GM23248 (cell line): ENCODE results near the gene CA4. TPM values are rescaled to one million over a fixed set of nuclear protein-coding genes. Genes with fewer than 3 reads are reported as not detected.
"Not testable (repeated sequence)": the region's sequence is repeated elsewhere in the genome, so short reads cannot be mapped to it uniquely, and the experiment has no call there.

Experiments
- DNase-seq: peaks from one replicate; pipeline ENCODE4 v3.0.0-alpha.2; 2015
- H2AFZ ChIP-seq: fragments of 200-600 bp; sonication (generic); 2 replicates; pipeline ENCODE4 v1.6.1; 2016; ENCODE audit warnings: antibody characterized with exemption
- H3F3A ChIP-seq: fragments of 200-600 bp; sonication (generic); 2 replicates; pipeline ENCODE4 v1.6.1; 2016; ENCODE audit warnings: mild to moderate bottlenecking, antibody characterized with exemption, mixed run types; ENCODE audit not compliant: insufficient read depth
- H3K27ac ChIP-seq: fragments of 200-600 bp; sonication (generic); 2 replicates; pipeline ENCODE4 v1.5.1; 2016; ENCODE audit warnings: mild to moderate bottlenecking
- H3K27me3 ChIP-seq: fragments of 200-600 bp; sonication (generic); replicated peaks from 2 replicates; pipeline ENCODE4 v1.6.1; 2016; ENCODE audit warnings: mild to moderate bottlenecking; ENCODE audit not compliant: insufficient read depth
- H3K36me3 ChIP-seq: fragments of 200-600 bp; sonication (generic); 2 replicates; pipeline ENCODE4 v1.6.1; 2016; ENCODE audit warnings: low read depth, mild to moderate bottlenecking
- H3K4me1 ChIP-seq: fragments of 200-600 bp; sonication (generic); 2 replicates; pipeline ENCODE4 v1.6.1; 2016; ENCODE audit warnings: mild to moderate bottlenecking; ENCODE audit not compliant: insufficient read depth
- H3K4me2 ChIP-seq: fragments of 200-600 bp; sonication (generic); one replicate; pipeline ENCODE4 v1.6.1; 2016; ENCODE audit warnings: mild to moderate bottlenecking; ENCODE audit not compliant: unreplicated experiment
- H3K4me3 ChIP-seq: fragments of 200-600 bp; sonication (generic); 2 replicates; pipeline ENCODE4 v1.5.1; 2016; ENCODE audit warnings: mild to moderate bottlenecking
- H3K79me2 ChIP-seq: fragments of 200-600 bp; sonication (generic); 2 replicates; pipeline ENCODE4 v1.6.1; 2016; ENCODE audit warnings: mild to moderate bottlenecking; ENCODE audit not compliant: insufficient read depth
- H3K9ac ChIP-seq: fragments of 200-600 bp; sonication (generic); 2 replicates; pipeline ENCODE4 v1.6.1; 2016; ENCODE audit warnings: mild to moderate bottlenecking
- H3K9me2 ChIP-seq: fragments of 200-600 bp; sonication (generic); 2 replicates; pipeline ENCODE4 v1.6.1; 2016; ENCODE audit warnings: mixed run types, mild to moderate bottlenecking, moderate library complexity; ENCODE audit not compliant: insufficient read depth
- H3K9me3 ChIP-seq: fragments of 200-600 bp; sonication (generic); one replicate; pipeline ENCODE4 v1.6.1; 2017; ENCODE audit warnings: low read depth
- H4K20me1 ChIP-seq: fragments of 200-600 bp; sonication (generic); 2 replicates; pipeline ENCODE4 v1.6.0; 2016; ENCODE audit not compliant: insufficient read depth
- EZH2 ChIP-seq: fragments of 200-600 bp; sonication (generic); IDR thresholded peaks from 2 replicates; pipeline ENCODE4 v1.6.1; 2018; ENCODE audit warnings: antibody characterized with exemption, mild to moderate bottlenecking; ENCODE audit not compliant: insufficient read depth, poor library complexity, severe bottlenecking
- EZH2phosphoT487 ChIP-seq: fragments of 200-600 bp; sonication (generic); IDR thresholded peaks from 2 replicates; pipeline ENCODE4 v1.6.1; 2018; ENCODE audit warnings: antibody characterized with exemption, moderate library complexity, mild to moderate bottlenecking, low read depth; ENCODE audit not compliant: insufficient read depth
- WGBS, 2 experiments: methylation state at CpG; one replicate each; pipeline ENCODE4 v1.1.6; 2015 to 2017; ENCODE audit warnings: low lambda C conversion rate in 2 of 2, low coverage in 1 of 2; ENCODE audit errors: missing lambda C conversion rate in 2 of 2; 5-methylcytosine and 5-hydroxymethylcytosine counted together
- in situ Hi-C: fragments of 300-500 bp; cut with MboI; formaldehyde crosslinking; loops from 2 replicates; pipeline ENCODE4 v1.15.0; 2020
- polyA plus RNA-seq: library from polyadenylated mRNA; unstranded; fragments of >200 nt; fragmentation: Nextera tagmentation; extraction: Ambion mirVana; gene quantifications from 2 replicates; pipeline ENCODE4 v1.2.1, GENCODE V29; 2016
- total RNA-seq: library from RNA; depleted of rRNA; stranded (reverse); fragments of >200 nt; shearing (Covaris generic); gene quantifications from 2 replicates; pipeline ENCODE4 v1.2.3, GENCODE V29; 2014

The CA4 gene
- total and polyA plus RNA-seq, 2 experiments from 2014 or later, result not detected

DNA sequence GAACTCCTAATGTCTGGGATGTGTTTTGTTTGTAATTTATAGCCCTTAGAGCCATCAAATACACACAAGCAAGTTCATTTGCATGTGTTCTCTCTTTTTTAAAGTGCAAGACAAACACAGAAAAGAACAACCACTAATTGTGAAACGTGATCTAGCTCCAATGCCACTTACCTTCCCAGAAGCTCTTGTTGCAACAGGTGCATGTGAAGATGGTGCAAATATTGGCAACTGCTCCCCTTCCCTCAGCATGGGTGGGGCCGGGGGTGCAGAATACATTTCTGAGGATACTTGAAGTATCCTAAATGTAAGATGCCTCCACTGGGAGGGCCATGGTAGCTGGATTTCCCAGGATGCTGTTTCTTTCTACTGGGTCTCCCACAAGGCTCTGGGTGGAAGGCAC, 28.4 kb downstream of the CA4 start:
- DNase-seq, in situ Hi-C loops, H3K4me3 ChIP-seq, H3K27me3 ChIP-seq, H3K27ac ChIP-seq, H3K9me3 ChIP-seq, H2AFZ ChIP-seq, H4K20me1 ChIP-seq, H3K9me2 ChIP-seq, H3K4me2 ChIP-seq, H3K79me2 ChIP-seq, H3K9ac ChIP-seq: not testable (repeated sequence)
- 93 to 97% methylated on average over 2 of the region's 2 CpGs for WGBS, 2 experiments
- H3K36me3 ChIP-seq, result peaks cover 31% of the 10 kb centered on the region
- H3K4me1 ChIP-seq, result peaks cover 11% of the 10 kb centered on the region; the same call in 1 of the 2 replicates
- H3F3A ChIP-seq, result peaks cover 22% of the 10 kb centered on the region

DNA sequence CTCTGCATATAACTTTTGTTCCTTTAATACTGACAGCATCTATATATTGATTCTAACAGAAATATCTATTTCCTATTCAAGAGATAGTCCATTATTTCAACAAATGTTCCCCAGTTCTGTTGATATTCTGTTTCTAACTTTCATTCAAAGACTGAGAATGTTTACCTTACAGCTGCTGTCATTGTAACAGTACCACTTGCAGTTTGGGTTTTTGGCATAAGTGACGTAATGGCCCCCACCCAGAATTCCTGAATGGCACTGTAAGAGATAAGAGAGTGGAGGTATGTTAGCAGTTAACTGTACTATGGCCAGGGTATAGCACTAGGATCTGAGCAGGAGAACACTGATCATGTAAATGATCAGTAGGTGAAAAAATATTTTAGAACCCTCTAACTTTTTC, 30.6 kb downstream of the CA4 start:
- H3K4me2 ChIP-seq, H3F3A ChIP-seq, H3K9ac ChIP-seq, in situ Hi-C loops, H3K4me3 ChIP-seq, H4K20me1 ChIP-seq, H3K27ac ChIP-seq, H3K9me2 ChIP-seq, H3K79me2 ChIP-seq, H2AFZ ChIP-seq, DNase-seq, H3K27me3 ChIP-seq, H3K4me1 ChIP-seq, H3K9me3 ChIP-seq: not testable (repeated sequence)
- H3K36me3 ChIP-seq, result peaks cover 38% of the 10 kb centered on the region
- 92 to 94% methylated on average over 1 of the region's 1 CpG for WGBS, 2 experiments

DNA sequence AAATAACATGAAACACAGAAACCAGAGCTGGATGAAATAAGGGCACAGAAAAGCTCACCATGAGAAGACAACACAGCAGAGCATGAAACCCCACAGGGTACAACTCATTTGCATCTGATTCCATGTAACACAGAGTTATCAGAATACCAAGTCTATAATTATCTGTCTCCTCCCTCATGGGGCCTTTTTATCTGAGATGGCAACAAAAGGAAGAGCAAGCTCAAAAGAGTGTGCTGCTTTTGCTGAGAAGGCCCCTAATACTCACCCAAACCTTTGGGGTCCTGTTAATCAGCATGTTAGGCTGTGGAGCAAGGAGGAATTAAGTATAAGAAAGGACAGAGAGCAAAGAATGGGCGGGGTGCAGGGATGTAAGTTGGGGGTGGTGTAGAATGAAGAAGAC, 36.6 kb downstream of the CA4 start:
- H3K4me1 ChIP-seq, result peaks cover 13% of the 10 kb centered on the region
- H3K79me2 ChIP-seq, H3K9ac ChIP-seq, H3K4me2 ChIP-seq, H3K27ac ChIP-seq, H3K27me3 ChIP-seq, DNase-seq, H3K9me2 ChIP-seq, in situ Hi-C loops, H4K20me1 ChIP-seq, H3K9me3 ChIP-seq, H3K4me3 ChIP-seq, H2AFZ ChIP-seq: not testable (repeated sequence)
- peaks cover 43% of the 10 kb centered on the region for H3K36me3 ChIP-seq
- 80 to 100% methylated on average over 1 of the region's 1 CpG for WGBS, 2 experiments
- H3F3A ChIP-seq, result peaks cover 16% of the 10 kb centered on the region; the same call in 1 of the 2 replicates

DNA sequence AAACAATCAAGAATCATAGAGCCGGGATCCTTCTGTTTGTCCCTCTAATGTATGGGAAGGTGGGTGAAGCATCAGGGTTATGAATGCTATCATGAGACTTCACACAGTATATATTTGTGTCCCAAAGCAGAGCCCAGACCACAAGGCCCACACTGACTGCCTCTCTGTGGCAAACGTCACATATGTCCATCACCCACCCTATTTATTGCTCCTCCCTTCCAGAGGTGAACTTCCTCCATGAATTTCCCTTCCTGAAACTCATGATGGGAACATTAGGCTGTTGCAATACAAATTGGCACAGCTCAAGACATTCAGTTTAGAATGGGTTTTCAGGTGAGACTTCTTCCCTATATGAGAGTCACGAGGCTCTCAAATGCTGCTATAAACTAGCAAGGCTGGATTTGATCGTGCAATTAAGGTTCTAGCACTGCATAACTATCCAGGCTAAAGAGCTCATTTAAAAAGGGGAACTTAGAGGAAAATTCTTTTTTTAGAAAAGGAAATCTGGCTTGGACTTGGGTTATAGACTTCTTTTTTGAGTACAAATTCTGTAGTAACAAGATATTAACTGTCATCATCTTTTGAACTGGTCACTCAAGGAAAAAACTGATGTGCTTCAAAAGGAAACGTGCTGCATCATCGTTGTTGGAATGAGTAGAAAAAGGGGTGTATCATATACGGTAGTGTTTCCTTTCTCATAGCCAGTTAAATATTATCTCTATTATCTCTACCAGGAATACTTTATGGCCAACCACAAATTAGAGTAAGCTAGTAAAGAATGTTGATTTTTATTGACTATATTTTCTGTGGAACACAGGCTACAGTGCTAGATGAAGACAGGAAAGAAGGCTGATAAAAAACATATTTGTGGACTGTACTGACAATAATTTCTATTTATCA, 37.3 kb downstream of the CA4 start:
- peaks cover 13% of the 10 kb centered on the region for H3K4me1 ChIP-seq
- peak overlapping the region; percentile 65 for H3K27ac ChIP-seq
- H3K27me3 ChIP-seq, H4K20me1 ChIP-seq, H3K79me2 ChIP-seq, H3K9me2 ChIP-seq, in situ Hi-C loops, H3K4me3 ChIP-seq, H3K9me3 ChIP-seq, H2AFZ ChIP-seq: not testable (repeated sequence)
- WGBS, 2 experiments, result 69 to 75% methylated on average over 7 of the region's 7 CpGs
- H3K4me2 ChIP-seq, result peak overlapping the region; percentile 33
- peaks cover 16% of the 10 kb centered on the region; the same call in 1 of the 2 replicates for H3F3A ChIP-seq
- H3K9ac ChIP-seq, result peak overlapping the region; percentile 20; the same call in 1 of the 2 replicates
- peaks cover 41% of the 10 kb centered on the region for H3K36me3 ChIP-seq
- peak; percentile 65 for DNase-seq

DNA sequence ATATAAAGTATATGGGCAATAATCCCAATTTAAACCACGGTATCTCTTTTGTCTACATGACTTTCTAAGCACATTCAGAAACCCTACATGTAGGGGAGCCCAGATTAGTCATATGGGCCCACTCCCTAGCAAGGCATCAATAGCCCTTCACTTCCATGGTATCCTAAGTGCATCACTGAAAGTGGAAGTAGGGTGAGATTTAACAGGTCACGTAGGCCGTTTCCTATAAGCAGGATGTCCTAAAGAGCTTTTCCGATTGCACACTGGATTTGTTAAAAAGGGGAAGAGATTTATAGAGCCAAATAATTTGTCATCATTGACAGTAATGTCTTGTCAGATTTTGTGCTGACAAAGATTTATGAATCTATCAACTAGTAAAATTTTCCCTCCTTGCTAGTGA, 39.0 kb downstream of the CA4 start:
- 97% methylated on average over 4 of the region's 4 CpGs for WGBS, 2 experiments
- Histone ChIP-seq H3K4me1 (peaks cover 13% of the 10 kb centered on the region), H3K4me2 (no peak overlapping the region), H2AFZ (no peak overlapping the region), H3K9me2 (no peaks in the 10 kb centered on the region), H3K36me3 (peaks cover 38% of the 10 kb centered on the region), H3K79me2 (no peaks in the 10 kb centered on the region), H3K27ac (no peak overlapping the region), H3K4me3 (no peak overlapping the region), H3K27me3 (no peaks in the 10 kb centered on the region), H3K9ac (no peak overlapping the region), H3K9me3 (no peaks in the 10 kb centered on the region), H4K20me1 (no peaks in the 10 kb centered on the region), H3F3A (peaks cover 16% of the 10 kb centered on the region; the same call in 1 of the 2 replicates)
- TF ChIP-seq EZH2phosphoT487, result no peak
- TF ChIP-seq EZH2, result no peak
- in situ Hi-C loops, result no loop called here
- no peak for DNase-seq

DNA sequence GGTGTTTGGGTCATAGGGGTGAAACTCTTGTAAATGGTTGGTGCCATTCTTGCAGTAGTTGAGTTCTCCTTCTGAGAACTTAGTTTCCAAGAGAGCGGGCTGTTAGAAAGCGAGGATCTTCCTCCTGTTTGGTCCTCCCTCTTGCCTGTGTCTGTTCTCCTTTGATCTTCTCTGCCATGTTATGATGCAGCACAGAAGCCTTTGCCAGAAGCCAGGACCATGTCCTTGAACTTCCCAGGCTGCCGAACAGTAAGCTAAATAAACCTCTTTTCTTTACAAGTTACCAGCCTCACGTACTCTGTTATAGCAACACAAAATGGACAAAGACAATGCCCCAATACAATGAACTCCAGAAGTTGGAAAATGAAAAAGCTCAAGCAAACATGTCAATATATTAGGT, 40.3 kb downstream of the CA4 start:
- H3K9me2 ChIP-seq, H3K27ac ChIP-seq, in situ Hi-C loops, H3K4me3 ChIP-seq, H3K79me2 ChIP-seq, H4K20me1 ChIP-seq, DNase-seq, H2AFZ ChIP-seq, H3K27me3 ChIP-seq, H3K9ac ChIP-seq, H3K9me3 ChIP-seq, H3K4me2 ChIP-seq: not testable (repeated sequence)
- Histone ChIP-seq H3K36me3 (peaks cover 40% of the 10 kb centered on the region), H3F3A (peaks cover 16% of the 10 kb centered on the region; the same call in 1 of the 2 replicates), H3K4me1 (peaks cover 13% of the 10 kb centered on the region)
- WGBS, 2 experiments, result 98 to 100% methylated on average over 4 of the region's 4 CpGs

DNA sequence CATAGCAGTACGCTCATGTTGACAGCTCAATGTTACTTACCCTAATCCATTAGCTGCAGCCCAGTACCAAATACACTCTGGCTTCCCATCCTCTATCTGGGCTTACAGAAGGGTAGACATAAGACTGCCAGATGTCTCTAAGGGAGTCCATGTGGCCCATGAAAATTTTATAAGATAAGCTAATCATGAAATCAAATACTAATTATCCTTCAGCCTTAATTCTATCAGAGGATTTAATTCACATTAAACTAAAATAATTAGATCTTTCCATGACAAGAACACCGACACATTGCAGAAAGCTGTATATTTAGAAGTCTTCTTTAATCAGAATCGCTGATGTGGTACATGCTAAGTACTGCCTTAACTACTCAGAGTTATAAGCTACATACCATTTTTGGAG, 43.3 kb downstream of the CA4 start:
- peaks cover 49% of the 10 kb centered on the region for H3K36me3 ChIP-seq
- H3K4me2 ChIP-seq, in situ Hi-C loops, H3K79me2 ChIP-seq, H2AFZ ChIP-seq, H3K9me3 ChIP-seq, H3K4me3 ChIP-seq, H3K4me1 ChIP-seq, H3F3A ChIP-seq, DNase-seq, H4K20me1 ChIP-seq, H3K27me3 ChIP-seq, H3K27ac ChIP-seq, H3K9me2 ChIP-seq, H3K9ac ChIP-seq: not testable (repeated sequence)
- 80% methylated on average over 3 of the region's 3 CpGs for WGBS, 2 experiments
